SK-N-SH (cell line): Measurements from ENCODE around the gene ZNF407. TPM values are rescaled to one million over a fixed set of nuclear protein-coding genes. Genes with fewer than 3 reads are reported as not detected.
"Not testable (repeated sequence)": the region's sequence is repeated elsewhere in the genome, so short reads cannot be mapped to it uniquely, and the experiment has no call there.

Experiments
- CTCF ChIA-PET: fragments of 300-600, 350-600 bp; formaldehyde crosslinking; extraction: SDS; loops from one replicate; lab custom pipeline; 2021; lab: Yijun Ruan, JAX
- POLR2A ChIA-PET: fragments of 350-600 bp; sonication (Branson Sonifier 250); formaldehyde crosslinking; extraction: SDS; loops from one replicate; lab custom pipeline; 2020; ENCODE audit warnings: antibody characterized with exemption, inconsistent platforms; lab: Yijun Ruan, JAX
- DNase-seq: peaks from one replicate; pipeline ENCODE4 v3.0.0; 2012
- H2AFZ ChIP-seq: fragments of 200-600 bp; sonication (generic); 2 replicates; pipeline ENCODE4 v1.8.1; 2016; ENCODE audit warnings: antibody characterized with exemption, mild to moderate bottlenecking, low read depth
- H3F3A ChIP-seq: fragments of 200-600 bp; sonication (generic); replicated peaks from 2 replicates; pipeline ENCODE3; 2016; ENCODE audit warnings: antibody characterized with exemption, mild to moderate bottlenecking; ENCODE audit not compliant: insufficient read depth
- H3K27ac ChIP-seq, 2 experiments: fragments of 200-500 bp in 1 of 2; fragments of 200-600 bp in 1 of 2; sonication (Bioruptor generic) in 1 of 2; sonication (generic), shearing (Covaris generic) in 1 of 2; 2 replicates each; pipeline versions ENCODE4 v1.5.1 to v1.6.1; 2014 to 2016; ENCODE audit warnings: low read depth in 2 of 2, inconsistent platforms in 1 of 2, low read length in 1 of 2, mild to moderate bottlenecking in 1 of 2, mixed read lengths in 1 of 2
- H3K27me3 ChIP-seq: fragments of 200-600 bp; sonication (generic), shearing (Covaris generic); 2 replicates; pipeline ENCODE4 v1.6.1; 2016; ENCODE audit warnings: mixed run types; ENCODE audit not compliant: insufficient read depth
- H3K36me3 ChIP-seq, 2 experiments: fragments of 200-500 bp in 1 of 2; fragments of 200-600 bp in 1 of 2; sonication (Bioruptor generic) in 1 of 2; sonication (generic) in 1 of 2; replicated peaks in 1 of 2; 2 replicates each; pipeline versions ENCODE3 to v1.5.1; 2014 to 2016; ENCODE audit warnings: low read length in 1 of 2, mild to moderate bottlenecking in 1 of 2; ENCODE audit not compliant: insufficient read depth in 2 of 2, control insufficient read depth in 1 of 2
- H3K4me1 ChIP-seq, 2 experiments: fragments of 200-500 bp in 1 of 2; fragments of 200-600 bp in 1 of 2; sonication (Bioruptor generic) in 1 of 2; sonication (generic), shearing (Covaris generic) in 1 of 2; 2 replicates each; pipeline versions ENCODE4 v1.5.1 to v1.6.1; 2014 to 2016; ENCODE audit warnings: low read depth in 1 of 2, low read length in 1 of 2, mixed run types in 1 of 2; ENCODE audit not compliant: insufficient read depth in 2 of 2, control insufficient read depth in 1 of 2
- H3K4me2 ChIP-seq: fragments of 200-600 bp; sonication (generic), shearing (Covaris generic); 2 replicates; pipeline ENCODE4 v1.6.1; 2017; ENCODE audit warnings: mixed run types
- H3K4me3 ChIP-seq, 2 experiments: fragments of 200-500 bp in 1 of 2; fragments of 200-600 bp in 1 of 2; sonication (Bioruptor generic) in 1 of 2; sonication (generic), shearing (Covaris generic) in 1 of 2; 2 replicates each; pipeline versions ENCODE4 v1.5.1 to v1.8.1; 2014 to 2016; ENCODE audit warnings: low read depth in 2 of 2, inconsistent platforms in 1 of 2, low read length in 1 of 2, mild to moderate bottlenecking in 1 of 2, mixed read lengths in 1 of 2, moderate library complexity in 1 of 2
- H3K79me2 ChIP-seq: fragments of 200-600 bp; sonication (generic); 2 replicates; pipeline ENCODE4 v1.8.1; 2017; ENCODE audit warnings: mild to moderate bottlenecking; ENCODE audit not compliant: insufficient read depth
- H3K9ac ChIP-seq: fragments of 200-600 bp; sonication (generic); 2 replicates; pipeline ENCODE4 v1.6.1; 2017; ENCODE audit warnings: mixed run types
- H3K9me2 ChIP-seq: fragments of 200-600 bp; sonication (generic); 2 replicates; pipeline ENCODE4 v1.6.1; 2017; ENCODE audit warnings: mixed run types
- H3K9me3 ChIP-seq: fragments of 200-600 bp; sonication (generic); 2 replicates; pipeline ENCODE4 v1.6.1; 2017; ENCODE audit warnings: mixed run types, mild to moderate bottlenecking, moderate library complexity
- H4K20me1 ChIP-seq: fragments of 200-600 bp; sonication (generic); 2 replicates; pipeline ENCODE4 v1.6.1; 2017; ENCODE audit warnings: mild to moderate bottlenecking, mixed run types; ENCODE audit not compliant: insufficient read depth
- CHD2 ChIP-seq: fragments of 150-350 bp; IDR thresholded peaks from 2 replicates; pipeline ENCODE4 v1.6.1; 2018; ENCODE audit warnings: low read length; ENCODE audit not compliant: partially characterized antibody
- CTCF ChIP-seq: fragments of 200-600 bp; sonication (generic); IDR thresholded peaks from 2 replicates; pipeline ENCODE4 v1.6.1; 2017; ENCODE audit warnings: antibody characterized with exemption, mild to moderate bottlenecking, moderate library complexity
- EP300 ChIP-seq, 2 experiments: IDR thresholded peaks; 2 replicates each; pipeline versions ENCODE4 v1.4.0 to v1.6.1; 2012; ENCODE audit warnings: borderline replicate concordance in 1 of 2, low read depth in 1 of 2, low read length in 1 of 2
- FOSL2 ChIP-seq: IDR thresholded peaks from 2 replicates; pipeline ENCODE4 v1.4.0; 2012; ENCODE audit warnings: low read depth, mild to moderate bottlenecking, moderate library complexity, borderline replicate concordance
- FOXJ3 ChIP-seq: sonication (generic); formaldehyde crosslinking; IDR thresholded peaks from 2 replicates; pipeline ENCODE4 v1.5.1; 2020; ENCODE audit warnings: mild to moderate bottlenecking, missing genetic modification reagents
- IRF3 ChIP-seq: fragments of 150-350 bp; IDR thresholded peaks from 2 replicates; pipeline ENCODE4 v1.6.1; 2016; ENCODE audit warnings: mild to moderate bottlenecking, low read depth, low read length
- MAX ChIP-seq: IDR thresholded peaks from 2 replicates; pipeline ENCODE4 v1.4.0; 2012; ENCODE audit warnings: low read depth
- MEF2A ChIP-seq: IDR thresholded peaks from 2 replicates; pipeline ENCODE4 v1.4.0; 2012; ENCODE audit warnings: low read depth, borderline replicate concordance
- NRF1 ChIP-seq: IDR thresholded peaks from 2 replicates; pipeline ENCODE4 v1.6.1; 2012; ENCODE audit warnings: low read depth, mild to moderate bottlenecking, low read length
- POLR2AphosphoS5 ChIP-seq: IDR thresholded peaks from 2 replicates; pipeline ENCODE4 v1.6.1; 2012; ENCODE audit warnings: low read depth, low read length
- RCOR1 ChIP-seq: fragments of 150-350 bp; IDR thresholded peaks from 2 replicates; pipeline ENCODE4 v1.6.1; 2017; ENCODE audit warnings: antibody characterized with exemption, low read length
- SIN3A ChIP-seq: IDR thresholded peaks from 2 replicates; pipeline ENCODE4 v1.6.1; 2012; ENCODE audit warnings: low read depth, mild to moderate bottlenecking, low read length, moderate library complexity, borderline replicate concordance
- TEAD4 ChIP-seq: IDR thresholded peaks from 2 replicates; pipeline ENCODE4 v1.4.0; 2012; ENCODE audit warnings: mild to moderate bottlenecking, borderline replicate concordance; ENCODE audit not compliant: insufficient read depth
- USF1 ChIP-seq: IDR thresholded peaks from 2 replicates; pipeline ENCODE4 v1.4.0; 2012; ENCODE audit warnings: low read depth, borderline replicate concordance
- USF2 ChIP-seq: fragments of 150-350 bp; IDR thresholded peaks from 2 replicates; pipeline ENCODE4 v1.6.1; 2017; ENCODE audit warnings: antibody characterized with exemption, low read length, low read depth, borderline replicate concordance
- ZBTB33 ChIP-seq: IDR thresholded peaks from 2 replicates; pipeline ENCODE4 v1.4.0; 2012; ENCODE audit warnings: low read depth, borderline replicate concordance
- WGBS: methylation state at CpG from one replicate; pipeline ENCODE4 v1.1.6; 2017; ENCODE audit warnings: low lambda C conversion rate; 5-methylcytosine and 5-hydroxymethylcytosine counted together
- polyA plus RNA-seq, 3 experiments: library from polyadenylated mRNA; depleted of rRNA; stranded (reverse); fragments of >200 nt; gene quantifications; 2 replicates each; pipeline ENCODE4 v1.2.3, GENCODE V29; 2012

ZNF407 gene
- polyA plus RNA-seq, 1 of the 3 experiments (the other 2 are of a cell fraction), result 2.6 TPM

- H4K20me1 ChIP-seq, CTCF ChIA-PET, H3K4me2 ChIP-seq, H3F3A ChIP-seq, H3K36me3 ChIP-seq, H3K9me2 ChIP-seq, H3K9ac ChIP-seq, H3K27ac ChIP-seq, H2AFZ ChIP-seq, H3K9me3 ChIP-seq, H3K27me3 ChIP-seq, H3K79me2 ChIP-seq, DNase-seq, H3K4me1 ChIP-seq, POLR2A ChIA-PET, H3K4me3 ChIP-seq: not testable (repeated sequence)
- WGBS, result 86% methylated on average over 8 of the region's 8 CpGs
Measured at GRCh38 chr18:75085676-75086075, 488.0 kb downstream of the ZNF407 start.

- Histone ChIP-seq H4K20me1 (no peaks in the 10 kb centered on the region), H3K36me3 (no peaks in the 10 kb centered on the region), H3K4me1 (no peaks in the 10 kb centered on the region), H3K4me3 (no peak overlapping the region), H3K9me3 (no peaks in the 10 kb centered on the region), H3K79me2 (no peaks in the 10 kb centered on the region), H3K27me3 (no peaks in the 10 kb centered on the region; the same call in 1 of the 2 replicates), H3K9ac (no peak overlapping the region), H3K27ac (no peak overlapping the region), H3F3A (peaks cover 5% of the 10 kb centered on the region), H3K9me2 (no peaks in the 10 kb centered on the region), H3K4me2 (no peak overlapping the region), H2AFZ (no peak overlapping the region)
- ChIA-PET POLR2A (interaction anchor here (0.5 kb wide), 1 partner anchor 52 kb away, joined by 3 read pairs; no protein-coding TSS in a partner anchor), CTCF (no interaction called here)
- no peak for DNase-seq
- WGBS, result 74% methylated on average over 8 of the region's 9 CpGs
- TF ChIP-seq SIN3A, result no peak
- TF ChIP-seq ZBTB33, result no peak
- TF ChIP-seq RCOR1, result no peak
- no peak for TF ChIP-seq TEAD4
- TF ChIP-seq FOXJ3, result no peak
- TF ChIP-seq IRF3, result no peak
- TF ChIP-seq FOSL2, result no peak
- TF ChIP-seq CTCF, result no peak
- TF ChIP-seq EP300 (IDR thresholded peaks at IDR 0.05; ENCODE audit: borderline replicate concordance in 1 of 2, low read depth in 1 of 2, low read length in 1 of 2), result no peak
- TF ChIP-seq USF1, result no peak
- no peak for TF ChIP-seq POLR2AphosphoS5
- TF ChIP-seq CHD2, result no peak
- TF ChIP-seq USF2, result no peak
- TF ChIP-seq NRF1, result no peak
- TF ChIP-seq MAX, result no peak
- TF ChIP-seq MEF2A, result no peak
Measured at GRCh38 chr18:75086494-75087034, 488.9 kb downstream of the ZNF407 start.
